ENCODE results near the gene TBCK.

TBCK gene

GRCh38 chr4:106046083-106046482 is 269.9 kb downstream of the TBCK start:
- DNase-seq (ENCODE audit: low read depth, low spot score), result no peak

DNA sequence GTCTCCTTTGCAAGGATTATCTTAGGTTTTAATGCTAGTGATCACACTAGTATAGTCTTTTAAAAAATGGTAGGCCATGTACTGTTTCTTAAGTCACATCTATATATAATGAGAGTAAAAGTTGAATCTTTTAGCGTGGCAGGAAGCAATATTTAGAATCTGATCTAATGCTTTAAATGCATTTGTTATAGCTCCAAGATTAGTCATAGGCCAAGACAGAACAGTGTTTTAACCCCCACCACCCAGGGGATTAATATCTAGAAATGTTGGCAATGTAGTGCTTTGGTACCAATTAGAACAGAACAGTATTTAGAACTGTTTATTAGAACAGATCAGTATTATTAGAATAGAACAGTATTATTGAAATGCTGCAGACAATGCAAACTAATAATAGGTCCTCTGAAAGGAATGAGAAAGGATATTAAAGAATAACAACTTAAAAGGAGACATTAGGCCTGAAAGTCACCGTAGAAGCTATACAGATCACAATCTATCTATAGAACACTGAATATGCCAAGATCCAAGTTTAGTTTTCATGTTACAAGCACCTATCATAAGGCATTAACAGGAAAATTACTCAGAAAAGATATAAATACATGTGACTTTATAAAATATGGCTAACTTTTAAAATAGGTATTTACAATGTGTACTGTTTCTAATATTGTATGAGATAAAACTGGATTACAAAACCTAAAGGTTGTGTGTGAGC is 274.6 kb downstream of the TBCK start:
- no peak for DNase-seq (ENCODE audit: low read depth, low spot score)

GRCh38 chr4:106039796-106040195 is 276.2 kb downstream of the TBCK start:
- no peak for DNase-seq (ENCODE audit: low read depth, low spot score)

- DNase-seq (ENCODE audit: low read depth, low spot score), result no peak
Observed at GRCh38 chr4:106038908-106039307, 277.1 kb downstream of the TBCK start.

DNA sequence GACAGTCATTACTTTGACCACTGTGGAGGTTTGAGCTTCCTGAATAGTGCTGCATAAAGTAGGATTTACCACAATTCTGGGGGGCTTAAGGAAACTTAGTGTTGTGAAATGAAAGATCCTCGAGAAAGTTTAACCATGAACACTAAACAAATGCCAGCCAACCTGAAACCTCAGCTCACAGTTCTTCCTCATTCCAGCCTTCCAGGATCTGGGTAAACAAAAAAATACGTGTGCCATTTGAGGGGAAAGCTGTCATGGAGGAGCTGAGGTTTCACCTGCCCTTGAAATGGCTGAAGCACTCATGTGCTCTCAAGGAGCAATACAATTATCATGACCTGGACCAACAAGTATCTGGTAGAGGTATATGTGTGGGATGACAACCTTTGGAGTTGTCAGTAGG is 278.0 kb downstream of the TBCK start:
- no peak for DNase-seq (ENCODE audit: low read depth, low spot score)

GRCh38 chr4:106036848-106037247 is 279.2 kb downstream of the TBCK start:
- DNase-seq (ENCODE audit: low read depth, low spot score), result no peak

DNA sequence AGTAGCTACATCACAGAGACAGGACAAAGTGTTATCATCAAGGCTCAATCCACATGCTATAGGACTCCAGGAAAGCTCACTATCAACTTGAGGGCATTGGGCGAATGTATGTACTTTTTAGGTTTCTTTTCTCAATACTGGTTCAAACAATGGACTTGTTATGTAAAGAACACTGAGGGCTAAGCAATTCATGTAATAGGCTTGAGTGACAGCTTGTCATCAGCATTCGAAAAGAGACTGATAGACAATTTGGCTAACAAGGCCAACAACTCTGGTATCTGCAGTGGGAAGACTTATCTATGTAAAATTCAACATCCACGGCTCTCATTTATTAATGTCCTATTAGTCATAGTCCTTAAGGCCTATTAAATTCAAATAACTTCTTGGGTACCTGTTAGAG is 279.7 kb downstream of the TBCK start:
- no peak for DNase-seq (ENCODE audit: low read depth, low spot score)

GRCh38 chr4:106035204-106035603 is 280.8 kb downstream of the TBCK start:
- DNase-seq (ENCODE audit: low read depth, low spot score), result no peak

GRCh38 chr4:106034751-106035150 is 281.3 kb downstream of the TBCK start:
- no peak for DNase-seq (ENCODE audit: low read depth, low spot score)

DNA sequence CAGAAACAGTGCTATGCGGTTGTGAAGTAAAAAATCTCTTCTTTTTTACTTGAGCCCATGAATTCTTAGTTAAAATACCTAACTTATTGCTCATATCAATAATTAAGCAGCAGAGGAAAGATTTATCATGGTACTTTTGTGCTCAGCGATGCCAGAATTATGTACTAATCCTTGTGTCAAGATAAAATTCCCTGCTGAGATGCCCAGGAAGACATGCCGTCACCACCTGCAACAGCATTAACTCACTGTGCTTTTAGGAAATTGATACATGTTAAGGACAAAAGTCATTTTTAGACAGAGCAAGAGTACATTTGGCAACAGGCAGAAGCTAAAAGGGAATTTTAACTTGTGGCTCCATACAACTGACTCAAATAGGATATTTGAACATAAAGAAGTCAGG is 281.8 kb downstream of the TBCK start:
- DNase-seq (ENCODE audit: low read depth, low spot score), result no peak

DNA sequence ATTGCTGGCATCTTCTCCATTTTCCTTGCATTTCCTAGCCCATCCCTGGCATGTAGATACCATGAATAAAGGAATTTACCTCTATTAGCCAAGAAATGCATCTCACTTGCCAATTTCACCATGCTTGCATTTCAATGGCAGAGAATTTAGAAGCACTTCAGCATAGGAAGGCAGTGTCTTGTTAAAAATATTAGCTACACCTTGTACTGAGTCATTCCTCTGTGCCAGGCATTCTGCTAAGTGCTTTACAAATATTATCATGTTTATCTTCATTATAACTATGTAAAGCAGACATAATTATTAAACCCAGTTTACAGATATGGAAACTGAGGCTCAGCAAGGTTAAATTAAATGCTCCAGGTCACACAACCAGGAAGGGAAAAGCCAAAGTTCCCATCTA is 282.5 kb downstream of the TBCK start:
- DNase-seq (ENCODE audit: low read depth, low spot score), result no peak

GRCh38 chr4:106032851-106033286 is 283.1 kb downstream of the TBCK start:
- no peak for DNase-seq (ENCODE audit: low read depth, low spot score)

DNA sequence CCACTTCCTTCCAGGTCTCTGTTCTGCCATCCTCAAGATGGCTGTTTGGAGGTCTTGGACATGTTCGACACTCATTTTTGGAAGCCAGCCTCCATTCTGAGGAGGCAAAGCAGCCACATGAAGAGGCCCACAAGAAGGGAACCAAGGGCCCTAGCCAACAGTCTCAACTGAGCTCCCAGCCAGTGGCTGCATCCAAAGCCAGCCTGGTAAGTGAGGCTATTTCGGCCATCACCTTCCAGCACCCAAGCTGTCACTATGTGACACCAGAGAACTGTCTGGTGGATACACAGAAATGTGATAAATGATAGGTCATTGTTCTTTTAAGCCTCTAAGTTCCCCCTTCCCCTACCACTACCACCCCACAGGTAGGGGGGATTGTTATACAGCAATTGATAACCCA is 293.6 kb downstream of the TBCK start:
- no peak for DNase-seq (ENCODE audit: low read depth, low spot score)

- DNase-seq (ENCODE audit: low read depth, low spot score), result no peak
Observed at GRCh38 chr4:106021737-106022410, 294.1 kb downstream of the TBCK start.

- DNase-seq (ENCODE audit: low read depth, low spot score), result no peak
Observed at GRCh38 chr4:106019771-106020170, 296.2 kb downstream of the TBCK start.

DNA sequence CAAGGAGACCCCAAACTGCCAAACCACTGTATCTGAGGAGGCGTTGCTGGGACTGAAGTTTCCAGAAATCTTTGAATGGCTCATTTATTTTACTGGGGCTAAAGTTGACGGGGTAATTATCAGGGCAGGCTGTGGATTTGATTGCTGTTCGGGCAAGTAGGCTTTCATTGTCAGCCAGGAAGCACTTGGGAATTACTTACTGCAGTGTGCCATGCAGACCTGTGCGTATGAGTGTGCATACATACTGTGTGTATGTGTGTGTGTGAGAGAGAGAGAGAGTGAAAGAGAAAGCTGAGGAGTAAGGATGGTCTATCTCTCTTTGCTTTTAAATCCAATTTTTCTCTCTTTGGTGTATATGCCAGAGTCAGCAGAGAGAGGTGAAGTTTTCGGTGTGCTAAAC is 298.0 kb downstream of the TBCK start:
- no peak for DNase-seq (ENCODE audit: low read depth, low spot score)

DNA sequence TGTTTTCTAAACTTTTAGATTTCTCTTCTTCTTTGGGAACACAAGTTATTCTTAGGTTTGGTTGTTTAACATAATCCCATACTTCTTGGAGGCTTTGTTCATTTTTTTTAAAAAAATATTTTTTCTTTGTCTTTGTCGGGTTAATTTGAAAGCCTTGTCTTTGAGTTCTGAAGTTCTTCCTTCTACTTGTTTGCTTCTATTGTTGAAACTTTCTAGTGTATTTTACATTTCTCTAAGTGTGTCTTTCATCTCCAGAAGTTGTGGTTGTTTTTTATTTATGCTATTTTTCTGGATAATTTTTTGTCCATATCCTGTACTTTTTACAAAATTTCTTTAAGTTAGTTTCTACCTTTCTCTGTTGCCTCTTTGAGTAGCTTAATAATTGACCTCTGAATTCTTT is 304.6 kb downstream of the TBCK start:
- DNase-seq (ENCODE audit: low read depth, low spot score), result no peak

GRCh38 chr4:106010761-106011160 is 305.2 kb downstream of the TBCK start:
- DNase-seq (ENCODE audit: low read depth, low spot score), result no peak

GRCh38 chr4:106002994-106003393 is 313.0 kb downstream of the TBCK start:
- no peak for DNase-seq (ENCODE audit: low read depth, low spot score)

DNA sequence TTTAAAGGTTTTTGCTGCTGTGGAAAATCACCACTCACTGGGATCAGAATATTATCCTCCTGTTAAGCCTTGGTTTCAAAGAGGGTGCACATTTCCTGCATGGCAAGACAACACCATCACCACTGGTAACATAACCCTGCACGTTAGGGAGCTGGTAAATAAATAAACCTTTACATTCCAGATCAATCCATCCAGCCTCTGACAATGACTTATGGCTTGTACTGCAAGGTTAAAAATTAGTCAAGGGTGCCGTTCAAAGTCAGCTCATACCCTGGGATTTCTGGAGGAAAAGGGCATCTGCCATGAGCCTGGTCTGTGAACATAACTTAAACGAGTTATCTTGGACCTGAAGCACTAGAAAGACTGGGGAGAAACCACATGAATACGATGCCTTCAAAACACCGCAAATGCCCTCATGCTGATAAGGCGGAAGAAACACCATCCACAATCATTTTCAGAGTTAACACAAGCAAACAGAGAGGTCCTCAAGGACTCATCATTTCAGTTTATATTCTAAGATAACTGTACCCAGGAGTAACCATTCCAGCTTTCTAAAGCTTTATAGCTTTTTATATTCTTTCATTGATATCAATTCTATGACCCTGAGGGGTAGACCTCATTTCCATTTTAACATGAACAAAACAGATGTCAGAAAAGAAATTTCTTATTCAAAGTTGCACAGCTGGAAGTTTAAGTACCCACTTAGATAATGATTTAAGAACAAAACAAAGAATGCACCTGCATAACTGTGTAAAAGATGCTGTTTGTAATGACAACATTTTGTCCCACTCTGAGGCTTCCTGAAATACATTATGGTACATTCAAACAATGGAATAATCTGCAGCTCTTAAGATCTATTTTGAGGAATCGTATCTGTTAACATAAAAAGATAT is 317.6 kb downstream of the TBCK start:
- no peak for DNase-seq (ENCODE audit: low read depth, low spot score)

DNA sequence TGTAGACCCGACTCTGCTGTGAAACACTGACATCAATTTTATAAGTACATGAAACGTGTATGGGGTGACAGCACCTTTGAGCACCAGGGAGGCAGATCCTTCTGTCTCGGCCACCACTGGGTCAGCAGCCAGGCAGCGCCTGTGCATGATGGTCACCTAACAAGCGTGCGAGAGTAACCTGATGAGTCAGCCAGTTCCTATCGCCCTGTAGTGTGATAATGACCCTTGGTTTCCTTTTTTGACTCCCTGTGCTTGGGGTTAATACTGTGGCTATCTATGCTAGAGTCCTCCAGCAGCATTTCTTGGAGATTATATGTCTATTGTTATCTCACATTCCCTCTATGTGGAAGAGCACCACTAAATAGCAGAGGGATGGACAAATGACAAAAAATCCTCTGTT is 319.2 kb downstream of the TBCK start:
- no peak for DNase-seq (ENCODE audit: low read depth, low spot score)

GRCh38 chr4:105994841-105995501 is 321.0 kb downstream of the TBCK start:
- DNase-seq (ENCODE audit: low read depth, low spot score), result no peak

Measured in iPS DF 19.7 (cell line).